ENCODE data around the gene CDK14.

DNA sequence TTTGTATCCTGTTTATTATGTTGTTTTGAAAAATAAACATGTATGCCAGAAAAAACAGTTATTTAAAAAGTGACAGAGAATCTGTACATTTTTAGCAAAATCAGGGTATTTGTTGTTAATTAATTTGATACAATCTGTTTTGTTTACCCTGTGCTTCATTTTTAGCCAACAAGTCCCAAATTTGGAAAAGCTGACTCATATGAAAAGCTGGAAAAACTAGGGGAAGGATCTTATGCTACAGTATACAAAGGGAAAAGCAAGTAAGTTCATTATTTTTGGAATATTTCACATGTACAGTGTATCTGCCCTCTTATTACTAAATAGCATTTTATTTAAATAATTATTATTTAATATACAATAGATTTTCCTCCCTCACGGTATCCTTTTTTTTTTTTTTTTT lies 151.4 kb downstream of the CDK14 start:
- TF ChIP-seq SRF (IDR thresholded peaks at IDR 0.05; ENCODE audit: low read depth, low read length) = no peak
- TF ChIP-seq POLR2A (IDR thresholded peaks at IDR 0.05; ENCODE audit: control extremely low read depth in 1 of 2, low read depth in 2 of 2, low read length in 2 of 2) = no peak
- no peak for TF ChIP-seq EZH2 (IDR thresholded peaks at IDR 0.05; ENCODE audit: low read depth, low read length, severe bottlenecking)
- TF ChIP-seq TAF1 (IDR thresholded peaks at IDR 0.05; ENCODE audit: low read depth, low read length) = no peak
- TF ChIP-seq, protein P1, sequence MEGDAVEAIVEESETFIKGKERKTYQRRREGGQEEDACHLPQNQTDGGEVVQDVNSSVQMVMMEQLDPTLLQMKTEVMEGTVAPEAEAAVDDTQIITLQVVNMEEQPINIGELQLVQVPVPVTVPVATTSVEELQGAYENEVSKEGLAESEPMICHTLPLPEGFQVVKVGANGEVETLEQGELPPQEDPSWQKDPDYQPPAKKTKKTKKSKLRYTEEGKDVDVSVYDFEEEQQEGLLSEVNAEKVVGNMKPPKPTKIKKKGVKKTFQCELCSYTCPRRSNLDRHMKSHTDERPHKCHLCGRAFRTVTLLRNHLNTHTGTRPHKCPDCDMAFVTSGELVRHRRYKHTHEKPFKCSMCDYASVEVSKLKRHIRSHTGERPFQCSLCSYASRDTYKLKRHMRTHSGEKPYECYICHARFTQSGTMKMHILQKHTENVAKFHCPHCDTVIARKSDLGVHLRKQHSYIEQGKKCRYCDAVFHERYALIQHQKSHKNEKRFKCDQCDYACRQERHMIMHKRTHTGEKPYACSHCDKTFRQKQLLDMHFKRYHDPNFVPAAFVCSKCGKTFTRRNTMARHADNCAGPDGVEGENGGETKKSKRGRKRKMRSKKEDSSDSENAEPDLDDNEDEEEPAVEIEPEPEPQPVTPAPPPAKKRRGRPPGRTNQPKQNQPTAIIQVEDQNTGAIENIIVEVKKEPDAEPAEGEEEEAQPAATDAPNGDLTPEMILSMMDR (IDR thresholded peaks at IDR 0.05; ENCODE audit: control extremely low read depth in 1 of 3, insufficient read depth in 1 of 3, low read depth in 1 of 3, low read length in 3 of 3) = no peak
